HuH-7 (cell line): ENCODE data around the gene STAT3.
"Not testable (repeated sequence)": the region's sequence is repeated elsewhere in the genome, so short reads cannot be mapped to it uniquely, and the experiment has no call there.

ENCODE experiments used
- DNase-seq: peaks from one replicate; pipeline ENCODE4 v3.0.0; 2011; ENCODE audit warnings: low spot score

Gene STAT3

DNA sequence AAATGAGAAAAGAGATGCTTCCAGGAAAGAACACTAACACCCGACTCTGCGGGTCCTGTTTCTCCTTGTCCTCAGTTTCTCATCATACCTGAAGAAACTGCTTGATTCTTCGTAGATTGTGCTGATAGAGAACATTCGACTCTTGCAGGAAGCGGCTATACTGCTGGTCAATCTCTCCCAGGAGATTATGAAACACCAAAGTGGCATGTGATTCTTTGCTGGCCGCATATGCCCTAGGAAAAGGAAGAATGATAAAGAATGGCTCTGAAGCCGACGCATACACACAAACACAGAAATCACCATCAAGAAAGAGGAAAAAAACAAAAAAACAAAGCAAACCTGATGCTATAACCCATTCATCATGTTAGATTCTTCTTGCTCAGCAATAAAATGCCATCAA, 41.8 kb downstream of the STAT3 start:
- DNase-seq, result no peak

- DNase-seq, result no peak
Measured at GRCh38 chr17:42345396-42346073, 42.7 kb downstream of the STAT3 start.

GRCh38 chr17:42342242-42343008, 45.8 kb downstream of the STAT3 start:
- no peak for DNase-seq

GRCh38 chr17:42341568-42341967, 46.7 kb downstream of the STAT3 start:
- no peak for DNase-seq

DNA sequence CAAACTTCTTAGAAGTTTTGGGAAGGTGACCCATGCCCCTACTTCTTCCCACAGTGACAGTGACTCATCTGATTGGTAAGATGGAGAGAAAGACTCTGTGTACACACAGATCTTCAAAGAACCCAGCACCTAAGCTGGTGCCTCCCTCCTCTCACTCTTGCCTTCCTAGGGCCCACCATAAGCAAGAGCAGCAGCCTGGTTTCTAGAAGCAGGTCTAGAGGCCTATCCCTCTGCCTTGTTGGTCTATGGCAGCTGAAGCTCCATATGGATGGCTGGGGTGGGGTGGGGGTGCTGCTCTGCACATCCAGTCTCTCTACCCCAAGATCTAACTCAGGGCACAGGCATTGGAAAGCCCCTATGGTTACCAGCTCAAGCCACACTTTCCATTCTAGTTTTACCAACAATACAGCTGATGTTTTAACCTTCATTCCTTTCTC, 47.5 kb downstream of the STAT3 start:
- DNase-seq, result no peak

DNA sequence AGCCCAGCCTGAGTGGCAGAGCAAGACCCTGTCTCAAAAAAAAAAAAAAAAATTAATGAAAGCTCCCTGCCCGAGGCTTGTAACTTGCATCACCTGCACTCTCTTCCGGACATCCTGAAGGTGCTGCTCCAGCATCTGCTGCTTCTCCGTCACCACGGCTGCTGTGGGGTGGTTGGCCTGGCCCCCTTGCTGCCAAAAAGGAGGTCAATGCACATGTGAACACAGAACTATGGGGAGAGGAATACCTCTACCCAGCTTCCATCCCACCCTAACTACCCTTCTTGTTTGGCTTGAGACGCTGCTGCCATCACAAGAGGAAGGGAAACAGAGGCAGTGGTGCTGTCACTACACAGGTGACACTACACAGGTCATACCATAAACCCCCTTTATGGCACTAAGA, 49.0 kb downstream of the STAT3 start:
- no peak for DNase-seq

- no peak for DNase-seq
Measured at GRCh38 chr17:42338427-42338985, 49.7 kb downstream of the STAT3 start.

- no peak for DNase-seq
Measured at GRCh38 chr17:42337442-42337841, 50.8 kb downstream of the STAT3 start.

DNA sequence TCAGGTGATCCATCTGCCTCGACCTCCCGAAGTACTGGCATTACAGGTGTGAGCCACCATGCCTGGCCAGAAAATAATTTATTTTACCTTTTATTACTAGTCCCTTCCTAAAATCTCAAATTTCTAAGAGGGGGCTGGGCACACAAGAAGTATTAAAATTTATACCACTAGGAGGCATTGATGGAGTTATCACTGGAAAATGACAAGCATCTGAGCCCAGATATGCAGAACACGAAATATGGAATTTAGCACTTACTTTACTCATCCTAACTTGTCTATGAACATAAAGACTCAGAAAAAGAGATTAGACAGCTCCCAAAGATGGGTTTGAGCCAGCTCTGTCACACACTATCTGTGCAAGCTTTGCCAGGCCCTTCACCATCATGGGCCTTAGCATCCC, 53.6 kb downstream of the STAT3 start:
- DNase-seq, result no peak

DNA sequence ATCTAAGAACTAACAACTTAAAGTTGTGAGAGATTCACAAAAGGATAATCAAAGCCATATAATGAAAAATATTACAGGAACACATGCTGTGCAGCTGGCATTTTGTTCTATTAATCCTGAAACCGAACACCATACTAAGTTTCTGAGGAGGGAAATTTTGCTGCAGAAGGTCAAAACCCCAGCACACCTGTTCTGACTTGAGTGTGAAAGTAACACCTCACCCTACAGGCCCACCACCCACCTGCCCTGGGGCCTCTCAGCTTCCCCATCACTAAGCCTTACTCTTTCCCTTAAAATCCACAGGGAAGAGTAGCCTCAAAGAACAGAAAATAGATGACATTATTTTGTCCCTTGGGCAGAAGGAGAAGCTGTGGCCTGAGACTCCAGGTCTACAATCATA, 55.2 kb downstream of the STAT3 start:
- no peak for DNase-seq

DNA sequence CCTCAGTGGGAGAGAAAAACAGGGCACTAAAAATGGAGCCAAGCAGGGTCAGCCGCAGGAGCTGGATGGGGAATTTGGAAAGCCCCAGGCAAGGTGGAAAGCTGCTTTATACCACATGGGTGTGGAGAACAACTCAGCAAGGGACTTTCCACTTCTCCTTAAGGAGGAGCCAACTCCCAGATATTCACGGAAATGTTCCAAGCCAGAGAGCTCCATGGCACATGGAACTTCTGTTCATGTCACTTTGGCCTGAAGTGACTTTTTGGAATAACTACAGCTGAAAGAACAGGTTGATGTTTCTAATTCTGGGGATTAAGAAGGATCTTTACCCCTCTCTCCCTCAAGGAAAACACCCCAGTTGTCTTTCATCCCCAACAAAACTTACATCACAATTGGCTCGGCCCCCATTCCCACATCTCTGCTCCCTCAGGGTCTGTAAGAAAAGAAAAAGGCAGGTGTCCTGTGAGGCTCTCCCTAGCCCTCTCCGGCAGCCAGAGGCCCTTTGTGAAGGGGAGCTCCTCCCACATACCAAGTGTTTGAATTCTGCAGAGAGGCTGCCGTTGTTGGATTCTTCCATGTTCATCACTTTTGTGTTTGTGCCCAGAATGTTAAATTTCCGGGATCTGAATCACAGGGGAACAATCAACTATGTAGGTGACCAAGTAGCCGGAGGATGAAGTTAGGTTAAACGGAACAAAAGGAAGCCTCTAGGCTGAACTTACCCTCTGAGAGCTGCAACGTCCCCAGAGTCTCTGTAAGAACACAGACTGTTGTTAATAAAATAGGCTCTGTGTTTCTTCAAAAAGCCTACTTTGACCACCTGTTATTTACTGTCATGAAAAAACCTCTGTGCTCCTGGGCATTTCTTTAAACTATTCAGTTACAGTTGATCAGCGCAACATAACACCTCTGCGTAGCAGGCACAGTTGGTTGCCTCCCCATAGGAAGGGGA, 58.9 kb downstream of the STAT3 start:
- no peak for DNase-seq

GRCh38 chr17:42325026-42325425, 63.2 kb downstream of the STAT3 start:
- no peak for DNase-seq

- DNase-seq, result no peak
Measured at GRCh38 chr17:42323268-42323773, 64.9 kb downstream of the STAT3 start.

DNA sequence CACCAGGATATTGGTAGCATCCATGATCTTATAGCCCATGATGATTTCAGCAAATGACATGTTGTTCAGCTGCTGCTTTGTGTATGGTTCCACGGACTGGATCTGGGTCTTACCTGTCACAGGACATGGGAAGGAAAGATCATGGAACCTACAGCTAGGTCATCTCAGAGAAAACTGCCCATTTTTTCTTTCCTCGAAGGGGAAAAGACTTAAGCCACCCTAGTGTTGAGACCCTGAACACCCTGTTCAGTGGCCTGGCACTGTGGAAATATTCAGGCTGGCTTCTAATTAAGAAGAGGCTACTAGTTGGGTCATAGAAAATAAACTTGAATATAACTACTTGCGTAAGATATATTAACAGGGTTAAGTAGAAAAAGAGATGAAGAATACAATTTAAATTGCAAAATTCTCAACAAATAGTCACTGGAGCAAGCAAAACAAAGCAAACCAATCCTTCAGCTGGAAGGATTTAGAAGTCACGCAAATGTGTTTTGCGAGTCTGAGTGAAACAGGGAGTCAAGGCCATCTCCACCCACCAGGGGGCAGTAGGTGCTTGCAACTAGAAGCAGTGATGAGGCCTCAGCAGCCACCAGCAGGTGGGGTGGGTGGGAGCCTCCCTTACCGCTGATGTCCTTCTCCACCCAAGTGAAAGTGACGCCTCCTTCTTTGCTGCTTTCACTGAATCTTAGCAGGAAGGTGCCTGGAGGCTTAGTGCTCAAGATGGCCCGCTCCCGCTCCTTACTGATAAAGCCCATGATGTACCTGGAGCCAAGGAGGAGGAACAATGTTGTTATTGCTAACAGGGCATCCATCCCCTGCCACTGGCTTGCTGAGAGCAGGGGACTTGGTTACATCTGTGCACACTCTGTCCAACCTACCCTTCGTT, 65.6 kb downstream of the STAT3 start:
- DNase-seq, result peak; percentile 93

GRCh38 chr17:42321555-42321954, 66.7 kb downstream of the STAT3 start:
- no peak for DNase-seq

- not testable (repeated sequence) for DNase-seq
Measured at GRCh38 chr17:42317967-42318366, 70.3 kb downstream of the STAT3 start.

DNA sequence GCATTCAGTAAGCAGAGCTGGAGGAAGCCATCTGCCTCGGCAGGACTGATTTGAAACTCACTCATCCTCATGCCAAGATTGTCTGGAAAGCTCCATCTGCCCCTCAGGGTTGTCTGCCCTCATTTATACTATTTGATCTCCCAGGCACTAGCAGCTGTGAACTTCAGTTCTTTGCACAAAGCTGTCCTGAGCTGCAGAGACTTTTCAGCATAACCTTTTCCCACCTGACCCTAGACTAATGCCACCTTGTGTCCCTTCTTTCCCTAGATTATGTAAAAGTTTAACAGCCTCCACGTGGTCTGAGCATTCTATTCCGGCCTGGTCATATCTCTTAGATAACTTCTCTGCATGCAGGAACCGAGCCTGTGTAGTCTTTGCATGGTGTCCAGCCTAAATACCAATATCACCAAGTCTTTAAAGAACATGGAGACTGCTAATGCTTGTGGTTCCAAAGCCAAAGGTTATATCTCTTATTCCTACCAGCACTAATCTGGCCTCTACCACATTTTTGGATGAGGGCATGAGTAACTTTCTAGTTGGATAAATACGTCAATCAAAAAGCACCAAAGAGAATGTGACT, 70.9 kb downstream of the STAT3 start:
- DNase-seq, result peak; percentile 61

GRCh38 chr17:42316755-42317154, 71.5 kb downstream of the STAT3 start:
- no peak for DNase-seq

DNA sequence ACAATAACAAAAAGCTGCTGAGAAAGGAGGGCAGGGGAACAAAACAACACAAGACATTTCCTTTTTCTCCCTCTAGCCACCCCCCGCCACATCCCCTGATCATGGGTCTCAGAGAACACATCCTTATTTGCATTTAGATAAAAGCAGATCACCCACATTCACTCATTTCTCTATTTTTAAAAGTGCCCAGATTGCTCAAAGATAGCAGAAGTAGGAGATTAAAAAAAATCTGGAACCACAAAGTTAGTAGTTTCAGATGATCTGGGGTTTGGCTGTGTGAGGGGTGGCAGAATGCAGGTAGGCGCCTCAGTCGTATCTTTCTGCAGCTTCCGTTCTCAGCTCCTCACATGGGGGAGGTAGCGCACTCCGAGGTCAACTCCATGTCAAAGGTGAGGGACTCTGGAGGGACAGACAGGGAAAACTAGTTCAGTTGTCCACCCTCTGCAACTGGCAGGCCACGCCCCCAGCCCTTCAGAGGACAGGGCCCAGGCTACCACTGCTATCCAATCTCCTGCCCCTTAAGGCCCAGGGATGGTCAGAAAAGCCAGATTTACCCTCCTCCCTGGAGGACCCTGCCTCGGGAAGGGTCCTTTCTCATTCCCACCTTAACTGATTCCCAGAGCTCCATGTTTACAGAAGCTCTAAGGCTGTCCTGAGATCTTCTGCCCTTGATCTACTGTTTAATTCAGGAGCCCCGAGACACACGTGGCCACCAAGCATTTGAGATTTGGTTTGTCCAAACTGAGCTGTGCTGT, 72.7 kb downstream of the STAT3 start:
- no peak for DNase-seq
